ENCODE data around the gene PSEN1. TPM values are rescaled to one million over a fixed set of nuclear protein-coding genes. Genes with fewer than 3 reads are reported as not detected.

PSEN1 gene
- total RNA-seq, 1 experiment from 2014 or later, result 49.9 TPM

DNA sequence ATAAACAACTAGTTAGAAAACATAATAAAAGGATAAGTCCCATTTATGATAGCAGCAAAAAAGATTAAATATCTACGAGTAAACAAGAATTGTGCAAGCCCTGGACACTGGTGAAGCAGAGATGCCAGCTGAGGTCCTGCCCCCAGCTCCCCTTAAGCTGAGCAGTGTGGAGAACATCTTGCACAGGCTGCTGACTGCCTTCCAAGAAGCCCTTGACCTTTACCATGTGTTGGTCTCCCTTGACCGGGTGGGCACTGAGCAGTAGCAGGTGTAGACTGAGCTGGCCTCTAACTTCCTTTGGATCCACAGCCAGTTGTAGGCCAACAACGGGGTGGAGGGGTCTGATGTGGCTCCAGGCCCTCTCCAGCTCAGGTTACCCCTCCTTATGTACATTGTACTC lies 53.3 kb downstream of the PSEN1 start:
- Histone ChIP-seq H4K20me1 (ENCODE audit: control insufficient read depth, insufficient read depth, insufficient read length) (no peaks in the 10 kb centered on the region), H2BK120ac (ENCODE audit: low read depth, low read length, poor library complexity, severe bottlenecking) (no peak overlapping the region), H3K14ac (ENCODE audit: insufficient read depth, low read length) (no peak overlapping the region), H3K23me2 (ENCODE audit: insufficient read length, low read depth, low read length, poor library complexity, severe bottlenecking) (no peaks in the 10 kb centered on the region), H3K27me3 (ENCODE audit: insufficient read depth, low read length) (no peaks in the 10 kb centered on the region), H3K56ac (ENCODE audit: insufficient read length, low read depth, low read length) (no peak overlapping the region), H2AK5ac (ENCODE audit: insufficient read length, low read length) (no peak overlapping the region), H3K4me2 (ENCODE audit: insufficient read depth, insufficient read length, low read length) (no peak overlapping the region), H3K9me3 (ENCODE audit: control insufficient read depth, low read depth, low read length) (no peaks in the 10 kb centered on the region), H2AFZ (ENCODE audit: low read length) (no peak overlapping the region), H3K79me1 (ENCODE audit: insufficient read depth, low read depth, low read length, poor library complexity, severe bottlenecking) (no peaks in the 10 kb centered on the region), H2BK15ac (ENCODE audit: low read depth, low read length) (no peak overlapping the region), H4K5ac (ENCODE audit: insufficient read length, low read depth, low read length) (no peak overlapping the region), H4K91ac (ENCODE audit: insufficient read length, low read depth, low read length) (no peak overlapping the region), H4K8ac (replicated peaks; ENCODE audit: insufficient read length, low read depth, low read length) (no peak overlapping the region), H2BK5ac (ENCODE audit: insufficient read length, low read length) (no peak overlapping the region), H3T11ph (ENCODE audit: low read length) (no peak overlapping the region), H3K4ac (ENCODE audit: low read depth, low read length) (no peak overlapping the region), H3K4me1 (ENCODE audit: insufficient read depth, low read length) (no peaks in the 10 kb centered on the region), H3K79me2 (ENCODE audit: insufficient read depth, low read length) (no peaks in the 10 kb centered on the region), H3K9ac (ENCODE audit: extremely low read depth, insufficient read length, low read length) (no peak overlapping the region), H3K18ac (ENCODE audit: insufficient read length, low read depth, low read length) (no peak overlapping the region), H3K23ac (ENCODE audit: insufficient read length, low read depth, low read length) (no peak overlapping the region), H3K27ac (ENCODE audit: insufficient read length, low read depth, low read length) (no peak overlapping the region), H2BK12ac (ENCODE audit: insufficient read length, low read depth, low read length) (no peak overlapping the region), H2BK20ac (ENCODE audit: low read depth, low read length, poor library complexity, severe bottlenecking) (no peak overlapping the region)
- peaks cover 6 to 7% of the 10 kb centered on the region in 2 experiments for H3K9me3 Mint-ChIP-seq
- no peak overlapping the region; a peak in 1 of 7 replicates for H3K27ac Mint-ChIP-seq
- no peak for DNase-seq
- H3K4me1 Mint-ChIP-seq, result no peaks in the 10 kb centered on the region
- no peaks in the 10 kb centered on the region for H3K27me3 Mint-ChIP-seq (ENCODE audit: low read depth)
- TF ChIP-seq, protein P1, sequence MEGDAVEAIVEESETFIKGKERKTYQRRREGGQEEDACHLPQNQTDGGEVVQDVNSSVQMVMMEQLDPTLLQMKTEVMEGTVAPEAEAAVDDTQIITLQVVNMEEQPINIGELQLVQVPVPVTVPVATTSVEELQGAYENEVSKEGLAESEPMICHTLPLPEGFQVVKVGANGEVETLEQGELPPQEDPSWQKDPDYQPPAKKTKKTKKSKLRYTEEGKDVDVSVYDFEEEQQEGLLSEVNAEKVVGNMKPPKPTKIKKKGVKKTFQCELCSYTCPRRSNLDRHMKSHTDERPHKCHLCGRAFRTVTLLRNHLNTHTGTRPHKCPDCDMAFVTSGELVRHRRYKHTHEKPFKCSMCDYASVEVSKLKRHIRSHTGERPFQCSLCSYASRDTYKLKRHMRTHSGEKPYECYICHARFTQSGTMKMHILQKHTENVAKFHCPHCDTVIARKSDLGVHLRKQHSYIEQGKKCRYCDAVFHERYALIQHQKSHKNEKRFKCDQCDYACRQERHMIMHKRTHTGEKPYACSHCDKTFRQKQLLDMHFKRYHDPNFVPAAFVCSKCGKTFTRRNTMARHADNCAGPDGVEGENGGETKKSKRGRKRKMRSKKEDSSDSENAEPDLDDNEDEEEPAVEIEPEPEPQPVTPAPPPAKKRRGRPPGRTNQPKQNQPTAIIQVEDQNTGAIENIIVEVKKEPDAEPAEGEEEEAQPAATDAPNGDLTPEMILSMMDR (conservative IDR thresholded peaks at IDR 0.05), result no peak
- no CpG with 5 or more reads among the region's 3 CpGs for WGBS (ENCODE audit: extremely low coverage, insufficient read length, low lambda C conversion rate)
- peaks cover 23 to 74% (median 69%) of the 10 kb centered on the region in 3 experiments; a peak in 6 of 7 replicates for H3K36me3 Mint-ChIP-seq (ENCODE audit: insufficient read depth in 1 of 3, low read depth in 3 of 3)
- H3K4me3 Mint-ChIP-seq, result no peak overlapping the region
